HepG2 (cell line): ENCODE measurements around the gene DYNC1I2. TPM values are rescaled to one million over a fixed set of nuclear protein-coding genes. Genes with fewer than 3 reads are reported as not detected.

ENCODE experiments used
- ATAC-seq: fragments of 200-7000 bp; cut with Tn5 transposase; 3 replicates; pipeline ENCODE4 v1.9.1; 2020; ENCODE audit warnings: mild to moderate bottlenecking, moderate library complexity
- BruUV-seq: library from RNA; stranded (reverse); fragments of 400-500 nt; replicated peaks from 2 replicates; lab custom pipeline; 2021; lab: Mats Ljungman, UMichigan
- CTCF ChIA-PET: fragments of 300-600 bp; formaldehyde crosslinking; extraction: SDS; loops from one replicate; lab custom pipeline; 2021; ENCODE audit warnings: low total read pairs, inconsistent platforms, low intra/inter-chr PET ratio; lab: Yijun Ruan, JAX
- POLR2A ChIA-PET: fragments of 350-600 bp; sonication (Branson Sonifier 250); formaldehyde crosslinking; loops from one replicate; lab custom pipeline; 2020; ENCODE audit warnings: antibody characterized with exemption, inconsistent platforms; lab: Yijun Ruan, JAX
- DNase-seq: peaks from one replicate; pipeline ENCODE4 v3.0.0-alpha.2; 2015; ENCODE audit warnings: low spot score
- FAIRE-seq: peaks from 3 replicates; lab custom pipeline; 2011; peaks lifted over from hg19 to GRCh38; lab: Jason Lieb, UNC
- H2AFZ ChIP-seq: one replicate; pipeline ENCODE4 v1.6.1; 2011; ENCODE audit warnings: low read length, inconsistent platforms
- H3K27ac ChIP-seq: fragments of 300-600 bp; 3 replicates; pipeline ENCODE4 v1.8.0; 2011; ENCODE audit warnings: mixed run types, mild to moderate bottlenecking, mixed read lengths, low read length, inconsistent platforms; ENCODE audit not compliant: insufficient read depth; ENCODE audit errors: extremely low read length
- H3K27me3 ChIP-seq, 2 experiments: fragments of 200-600 bp in 1 of 2; 2 replicates in 1 of 2; 3 replicates in 1 of 2; pipeline versions ENCODE4 v1.6.0 to v1.8.0; 2011; ENCODE audit warnings: low read length in 2 of 2, mild to moderate bottlenecking in 2 of 2, moderate library complexity in 2 of 2, inconsistent platforms in 1 of 2; ENCODE audit not compliant: insufficient read depth in 2 of 2, control insufficient read depth in 1 of 2
- H3K36me3 ChIP-seq, 2 experiments: fragments of 200-600 bp in 1 of 2; replicated peaks in 1 of 2; 2 replicates in 1 of 2; 3 replicates in 1 of 2; pipeline versions ENCODE4 v1.5.1 to v1.8.0; 2011; ENCODE audit warnings: low read length in 2 of 2, inconsistent platforms in 1 of 2; ENCODE audit not compliant: insufficient read depth in 2 of 2, control insufficient read depth in 1 of 2
- H3K4me1 ChIP-seq: 2 replicates; pipeline ENCODE4 v1.5.1; 2012; ENCODE audit warnings: low read length, inconsistent platforms; ENCODE audit not compliant: insufficient read depth
- H3K4me2 ChIP-seq: 2 replicates; pipeline ENCODE4 v1.6.0; 2011; ENCODE audit warnings: low read depth, low read length, inconsistent platforms
- H3K4me3 ChIP-seq, 3 experiments: fragments of 200-600 bp in 1 of 3; sonication (generic), shearing (Covaris generic) in 1 of 3; replicated peaks in 1 of 3; 2 replicates each; pipeline ENCODE4 v1.5.1; 2011 to 2016; ENCODE audit warnings: low read length in 3 of 3, inconsistent platforms in 2 of 3, low read depth in 2 of 3, mild to moderate bottlenecking in 2 of 3, control low read depth in 1 of 3, mixed read lengths in 1 of 3; ENCODE audit not compliant: insufficient read depth in 1 of 3
- H3K79me2 ChIP-seq: one replicate; pipeline ENCODE4 v1.6.1; 2011; ENCODE audit warnings: low read length, inconsistent platforms; ENCODE audit not compliant: insufficient read depth
- H3K9ac ChIP-seq: 2 replicates; pipeline ENCODE4 v1.6.0; 2011; ENCODE audit warnings: mild to moderate bottlenecking, low read depth, low read length, inconsistent platforms; ENCODE audit not compliant: insufficient read depth
- H3K9me3 ChIP-seq: 2 replicates; pipeline ENCODE4 v1.5.1; 2012; ENCODE audit warnings: mild to moderate bottlenecking, low read length
- H4K20me1 ChIP-seq: 2 replicates; pipeline ENCODE4 v1.6.0; 2011; ENCODE audit warnings: inconsistent platforms, mild to moderate bottlenecking, low read length, moderate library complexity; ENCODE audit not compliant: insufficient read depth
- AKAP8 ChIP-seq: sonication (generic); formaldehyde crosslinking; IDR thresholded peaks from 2 replicates; pipeline ENCODE4 v1.5.1; 2020; ENCODE audit warnings: mild to moderate bottlenecking, missing genetic modification reagents
- ARHGAP35 ChIP-seq: sonication (generic); formaldehyde crosslinking; IDR thresholded peaks from 2 replicates; pipeline ENCODE4 v1.9.0; 2022; ENCODE audit warnings: mild to moderate bottlenecking, inconsistent platforms, moderate library complexity, missing genetic modification reagents, borderline replicate concordance
- IRF2 ChIP-seq: IDR thresholded peaks from 2 replicates; pipeline ENCODE4 v1.6.1; 2018; ENCODE audit warnings: missing genetic modification reagents, missing compliant biosample characterization
- WIZ ChIP-seq: sonication (generic); formaldehyde crosslinking; IDR thresholded peaks from 2 replicates; pipeline ENCODE4 v1.5.1; 2020; ENCODE audit warnings: mild to moderate bottlenecking, missing genetic modification reagents
- ZNF589 ChIP-seq: sonication (generic); formaldehyde crosslinking; conservative IDR thresholded peaks from 2 replicates; pipeline ENCODE4 v1.8.0; 2022; ENCODE audit warnings: mild to moderate bottlenecking, moderate library complexity, missing genetic modification reagents
- WGBS: methylation state at CpG from one replicate; pipeline ENCODE4 v1.1.6; 2017; ENCODE audit warnings: low lambda C conversion rate; 5-methylcytosine and 5-hydroxymethylcytosine counted together
- in situ Hi-C: cut with HindIII; loops from 2 replicates; pipeline ENCODE4 v1.10.0; 2017; ENCODE audit warnings: low pct_unique_long_range_greater_than_20kb; ENCODE audit not compliant: extremely low pct_ligation_motif_present
- intact Hi-C: fragments of 100-400 bp; cut with micrococcal nuclease; formaldehyde crosslinking; loops from one replicate; pipeline ENCODE4 v1.10.0; 2022; ENCODE audit not compliant: unreplicated experiment
- polyA plus RNA-seq, 8 experiments: library from polyadenylated mRNA; depleted of rRNA in 3 of 8; stranded (reverse) in 7 of 8; unstranded in 1 of 8; fragments of >200 nt; fragmentation: Illumina TruSeq in 4 of 8; extraction: Trizol in 4 of 8; gene quantifications; 2 replicates each; pipeline versions ENCODE4 v1.2.1 to v1.2.3, GENCODE V29; 2011 to 2016; ENCODE audit warnings: low read depth in 4 of 8, missing spikeins in 1 of 8, mixed read lengths in 1 of 8; ENCODE audit not compliant: insufficient read depth in 1 of 8
- total RNA-seq, 5 experiments: library from RNA; depleted of rRNA; stranded (reverse); fragments of >200 nt; fragmentation: Illumina TruSeq; extraction: Trizol; gene quantifications; 2 replicates each; pipeline ENCODE4 v1.2.3, GENCODE V29; 2016; ENCODE audit warnings: low read depth in 1 of 5
- TF ChIP-seq, protein P1 (sequence below): sonication (generic); formaldehyde crosslinking; IDR thresholded peaks from 2 replicates; pipeline ENCODE4 v1.4.0; 2020; ENCODE audit warnings: missing genetic modification reagents
- TF ChIP-seq, protein P2 (sequence below): sonication (generic); formaldehyde crosslinking; IDR thresholded peaks from 2 replicates; pipeline ENCODE4 v1.4.0; 2020; ENCODE audit warnings: missing genetic modification reagents

Gene DYNC1I2
- total and polyA plus RNA-seq, 2 of the 13 experiments (the other 11 are each of a cell fraction or from before 2014, with no cell fraction given), result 84.0 to 99.8 TPM

DNA sequence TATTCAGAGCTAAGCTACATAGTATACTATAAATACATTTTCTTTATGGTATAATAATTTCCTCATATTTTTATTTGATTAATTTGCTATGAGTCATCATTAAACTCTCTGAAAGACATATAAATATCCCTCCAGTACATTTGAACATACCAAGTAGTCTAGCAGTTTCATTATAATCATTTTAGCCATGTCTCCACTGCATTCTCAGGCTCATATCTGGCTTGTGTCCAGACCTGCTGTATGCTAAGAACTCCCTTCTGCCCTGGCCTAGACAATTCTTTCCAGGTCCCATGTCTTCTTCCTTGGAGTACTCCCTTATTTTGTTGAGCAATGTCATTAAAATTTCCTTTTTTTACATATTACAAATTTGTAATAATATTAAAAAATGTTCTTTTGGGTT is 16.6 kb upstream of the DYNC1I2 start (continued):
- TF ChIP-seq, protein P1, sequence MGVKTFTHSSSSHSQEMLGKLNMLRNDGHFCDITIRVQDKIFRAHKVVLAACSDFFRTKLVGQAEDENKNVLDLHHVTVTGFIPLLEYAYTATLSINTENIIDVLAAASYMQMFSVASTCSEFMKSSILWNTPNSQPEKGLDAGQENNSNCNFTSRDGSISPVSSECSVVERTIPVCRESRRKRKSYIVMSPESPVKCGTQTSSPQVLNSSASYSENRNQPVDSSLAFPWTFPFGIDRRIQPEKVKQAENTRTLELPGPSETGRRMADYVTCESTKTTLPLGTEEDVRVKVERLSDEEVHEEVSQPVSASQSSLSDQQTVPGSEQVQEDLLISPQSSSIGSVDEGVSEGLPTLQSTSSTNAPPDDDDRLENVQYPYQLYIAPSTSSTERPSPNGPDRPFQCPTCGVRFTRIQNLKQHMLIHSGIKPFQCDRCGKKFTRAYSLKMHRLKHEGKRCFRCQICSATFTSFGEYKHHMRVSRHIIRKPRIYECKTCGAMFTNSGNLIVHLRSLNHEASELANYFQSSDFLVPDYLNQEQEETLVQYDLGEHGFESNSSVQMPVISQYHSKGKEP, result no peak
- TF ChIP-seq WIZ, result no peak
- no peak for TF ChIP-seq ZNF589 (CRISPR knock-in tag)

DNA sequence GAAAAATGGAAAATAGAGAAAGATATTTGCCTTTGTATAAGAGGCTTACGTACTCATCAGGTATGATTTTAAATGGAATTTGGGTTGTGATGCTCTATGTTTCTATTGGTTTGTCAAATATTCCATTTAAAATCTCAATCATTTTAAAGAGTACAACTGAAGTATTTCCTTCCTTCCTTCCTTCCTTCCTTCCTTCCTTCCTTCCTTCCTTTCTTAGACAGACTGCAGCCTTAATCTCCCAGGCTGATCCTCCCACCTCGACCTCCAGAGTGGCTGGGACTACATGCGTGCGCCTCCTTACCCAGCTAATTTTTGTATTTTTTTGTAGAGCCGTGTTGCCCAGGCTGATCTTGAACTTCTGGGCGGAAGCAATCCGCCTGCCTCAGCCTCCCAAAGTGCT is 15.4 kb upstream of the DYNC1I2 start:
- H3K4me2 ChIP-seq, result no peak overlapping the region
- intact Hi-C loops (no loop called here), in situ Hi-C loops (no loop called here)
- no peaks in the 10 kb centered on the region for H4K20me1 ChIP-seq
- H3K79me2 ChIP-seq, result no peaks in the 10 kb centered on the region
- 24% methylated on average over 7 of the region's 7 CpGs for WGBS
- H3K27me3 ChIP-seq, result peaks cover 0 to 33% of the 10 kb centered on the region in 2 experiments; a peak in 3 of 5 replicates
- TF ChIP-seq AKAP8, result no peak
- TF ChIP-seq ARHGAP35 (CRISPR knock-in tag), result no peak
- no peak for TF ChIP-seq IRF2 (CRISPR knock-in tag)
- no peak overlapping the region for H3K4me3 ChIP-seq
- H3K9ac ChIP-seq, result no peak overlapping the region
- POLR2A ChIA-PET, result no interaction called here
- DNase-seq (no peak), ATAC-seq (no peak), FAIRE-seq (peak; percentile 18)
- H3K4me1 ChIP-seq, result no peaks in the 10 kb centered on the region
- no peak overlapping the region for H2AFZ ChIP-seq
- BruUV-seq, result no TSS peak
- H3K9me3 ChIP-seq, result no peaks in the 10 kb centered on the region
- CTCF ChIA-PET, result no interaction called here
- no peaks in the 10 kb centered on the region for H3K36me3 ChIP-seq
- no peak overlapping the region for H3K27ac ChIP-seq

DNA sequence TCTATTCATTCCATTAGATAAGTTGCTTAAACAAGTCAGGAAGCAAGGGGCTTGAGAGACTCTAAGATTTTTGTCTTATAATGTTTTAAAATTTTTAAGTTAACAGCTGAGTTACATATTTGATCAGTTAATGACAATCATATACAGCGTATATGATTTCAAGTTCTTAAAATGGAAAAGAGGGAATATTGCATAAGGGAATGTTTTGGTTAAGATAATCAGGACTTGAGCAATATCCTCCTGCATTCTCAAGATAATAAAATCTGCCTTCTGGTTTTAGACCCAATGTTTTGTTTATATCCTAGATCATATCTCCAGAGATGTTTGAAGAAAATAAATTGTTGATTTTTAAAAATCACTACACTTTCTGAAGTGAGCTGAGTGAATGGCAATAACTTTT is 13.4 kb upstream of the DYNC1I2 start:
- DNase-seq (no peak), ATAC-seq (no peak), FAIRE-seq (no peak)
- Histone ChIP-seq H4K20me1 (no peaks in the 10 kb centered on the region), H2AFZ (no peak overlapping the region), H3K27me3 (peaks cover 0 to 28% of the 10 kb centered on the region in 2 experiments; a peak in 3 of 5 replicates), H3K9ac (no peak overlapping the region), H3K36me3 (no peaks in the 10 kb centered on the region), H3K27ac (no peak overlapping the region), H3K4me1 (no peaks in the 10 kb centered on the region), H3K79me2 (no peaks in the 10 kb centered on the region), H3K4me3 (no peak overlapping the region), H3K9me3 (no peaks in the 10 kb centered on the region), H3K4me2 (no peak overlapping the region)
- ChIA-PET CTCF (no interaction called here), POLR2A (no interaction called here)
- intact Hi-C loops (no loop called here), in situ Hi-C loops (no loop called here)
- BruUV-seq, result no TSS peak
- TF ChIP-seq, protein P2, sequence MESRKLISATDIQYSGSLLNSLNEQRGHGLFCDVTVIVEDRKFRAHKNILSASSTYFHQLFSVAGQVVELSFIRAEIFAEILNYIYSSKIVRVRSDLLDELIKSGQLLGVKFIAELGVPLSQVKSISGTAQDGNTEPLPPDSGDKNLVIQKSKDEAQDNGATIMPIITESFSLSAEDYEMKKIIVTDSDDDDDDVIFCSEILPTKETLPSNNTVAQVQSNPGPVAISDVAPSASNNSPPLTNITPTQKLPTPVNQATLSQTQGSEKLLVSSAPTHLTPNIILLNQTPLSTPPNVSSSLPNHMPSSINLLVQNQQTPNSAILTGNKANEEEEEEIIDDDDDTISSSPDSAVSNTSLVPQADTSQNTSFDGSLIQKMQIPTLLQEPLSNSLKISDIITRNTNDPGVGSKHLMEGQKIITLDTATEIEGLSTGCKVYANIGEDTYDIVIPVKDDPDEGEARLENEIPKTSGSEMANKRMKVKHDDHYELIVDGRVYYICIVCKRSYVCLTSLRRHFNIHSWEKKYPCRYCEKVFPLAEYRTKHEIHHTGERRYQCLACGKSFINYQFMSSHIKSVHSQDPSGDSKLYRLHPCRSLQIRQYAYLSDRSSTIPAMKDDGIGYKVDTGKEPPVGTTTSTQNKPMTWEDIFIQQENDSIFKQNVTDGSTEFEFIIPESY, result no peak
- WGBS, result 4% methylated on average over 1 of the region's 1 CpG
